Measurements from ENCODE around the gene SPRY4. TPM values are rescaled to one million over a fixed set of nuclear protein-coding genes. Genes with fewer than 3 reads are reported as not detected.

The SPRY4 gene
- total and polyA plus RNA-seq, 2 of the 8 experiments (the other 6 are each of a cell fraction or from before 2014, with no cell fraction given) = 59.1 to 113 TPM

GRCh38 chr5:142280066-142281007 lies 44.5 kb downstream of the SPRY4 start (continued):
- TF ChIP-seq CHD2 (IDR thresholded peaks at IDR 0.05; ENCODE audit: low read length) (0 out of 2 replicates have a peak, but pooled peaks have one; percentile 62), SIN3A (conservative IDR thresholded peaks at IDR 0.05 in 1 of 2, IDR thresholded peaks at IDR 0.05 in 1 of 2; ENCODE audit: low read depth in 1 of 2, low read length in 2 of 2) (no peak), POLR2AphosphoS5 (IDR thresholded peaks at IDR 0.05; ENCODE audit: low read depth, low read length) (peak; percentile 37), EZH2 (IDR thresholded peaks at IDR 0.05; ENCODE audit: low read depth, low read length, severe bottlenecking) (no peak)

Measured in H1 (cell line).